Esophagus squamous epithelium (tissue), 4 donors: ENCODE data around the gene PDSS2.

Experiments used
- POLR2A ChIP-seq, 4 donors: fragments of 450-650 bp; IDR thresholded peaks; one replicate each; pipeline ENCODE4 v1.6.1; 2017; ENCODE audit warnings: antibody characterized with exemption in 4 of 4, mild to moderate bottlenecking in 4 of 4, moderate library complexity in 3 of 4
- TF ChIP-seq, protein P1 (sequence below), 6 experiments: fragments of 450-650 bp in 4 of 6; fragments of 200-600 bp in 2 of 6; sonication (generic) in 2 of 6; IDR thresholded peaks; one replicate each; pipeline ENCODE4 v1.5.1; 2016 to 2019; ENCODE audit warnings: antibody characterized with exemption in 6 of 6, mild to moderate bottlenecking in 4 of 6, moderate library complexity in 4 of 6

DNA sequence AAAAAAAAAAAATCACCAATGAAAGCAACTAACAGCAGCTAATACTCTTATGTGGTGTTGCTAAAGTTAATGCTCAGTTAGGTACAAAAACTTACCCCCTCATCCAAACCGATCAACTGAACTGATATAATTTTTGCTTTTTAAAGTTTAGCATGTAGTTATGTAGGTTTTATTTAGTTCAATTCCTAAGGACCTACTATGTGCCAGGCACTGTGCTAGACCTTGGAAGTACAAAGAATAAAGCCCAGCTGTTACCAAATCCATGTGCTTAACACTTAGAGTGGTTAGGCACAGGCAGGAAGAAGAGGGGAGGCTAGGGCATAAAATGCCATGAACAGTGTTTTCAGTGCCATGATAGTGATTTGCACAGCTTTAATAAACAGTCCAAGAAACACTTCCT lies 85.1 kb downstream of the PDSS2 start:
- TF ChIP-seq, protein P1, sequence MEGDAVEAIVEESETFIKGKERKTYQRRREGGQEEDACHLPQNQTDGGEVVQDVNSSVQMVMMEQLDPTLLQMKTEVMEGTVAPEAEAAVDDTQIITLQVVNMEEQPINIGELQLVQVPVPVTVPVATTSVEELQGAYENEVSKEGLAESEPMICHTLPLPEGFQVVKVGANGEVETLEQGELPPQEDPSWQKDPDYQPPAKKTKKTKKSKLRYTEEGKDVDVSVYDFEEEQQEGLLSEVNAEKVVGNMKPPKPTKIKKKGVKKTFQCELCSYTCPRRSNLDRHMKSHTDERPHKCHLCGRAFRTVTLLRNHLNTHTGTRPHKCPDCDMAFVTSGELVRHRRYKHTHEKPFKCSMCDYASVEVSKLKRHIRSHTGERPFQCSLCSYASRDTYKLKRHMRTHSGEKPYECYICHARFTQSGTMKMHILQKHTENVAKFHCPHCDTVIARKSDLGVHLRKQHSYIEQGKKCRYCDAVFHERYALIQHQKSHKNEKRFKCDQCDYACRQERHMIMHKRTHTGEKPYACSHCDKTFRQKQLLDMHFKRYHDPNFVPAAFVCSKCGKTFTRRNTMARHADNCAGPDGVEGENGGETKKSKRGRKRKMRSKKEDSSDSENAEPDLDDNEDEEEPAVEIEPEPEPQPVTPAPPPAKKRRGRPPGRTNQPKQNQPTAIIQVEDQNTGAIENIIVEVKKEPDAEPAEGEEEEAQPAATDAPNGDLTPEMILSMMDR (IDR thresholded peaks at IDR 0.05): no peak
- TF ChIP-seq POLR2A (IDR thresholded peaks at IDR 0.05): no peak
